MM.1S (cell line): Measurements from ENCODE around the gene DSCAM.

Source experiments
- DNase-seq: peaks from one replicate; pipeline ENCODE4 v3.0.0-alpha.2; 2015
- H2AFZ ChIP-seq: fragments of 300-600 bp; sonication (generic); 2 replicates; pipeline ENCODE4 v1.6.0; 2016; ENCODE audit warnings: antibody characterized with exemption, low read length
- H3F3A ChIP-seq: fragments of 300-600 bp; sonication (generic); 2 replicates; pipeline ENCODE4 v1.6.1; 2016; ENCODE audit warnings: mild to moderate bottlenecking, antibody characterized with exemption, low read length, moderate library complexity, mixed read lengths; ENCODE audit not compliant: insufficient read depth
- H3K27ac ChIP-seq: fragments of 300-600 bp; sonication (generic); 2 replicates; pipeline ENCODE4 v1.5.1; 2016; ENCODE audit warnings: mild to moderate bottlenecking, low read length
- H3K27me3 ChIP-seq: fragments of 300-600 bp; sonication (generic); replicated peaks from 2 replicates; pipeline ENCODE4 v1.6.0; 2016; ENCODE audit warnings: low read length; ENCODE audit not compliant: insufficient read depth
- H3K36me3 ChIP-seq: fragments of 300-600 bp; sonication (generic); replicated peaks from 2 replicates; pipeline ENCODE4 v1.6.1; 2016; ENCODE audit warnings: mild to moderate bottlenecking, low read length, mixed read lengths; ENCODE audit not compliant: insufficient read depth
- H3K4me1 ChIP-seq: fragments of 300-600 bp; sonication (generic); 2 replicates; pipeline ENCODE4 v1.6.1; 2016; ENCODE audit warnings: low read length, mixed read lengths
- H3K4me2 ChIP-seq: fragments of 300-600 bp; sonication (generic); 2 replicates; pipeline ENCODE4 v1.6.0; 2016; ENCODE audit warnings: low read depth, low read length
- H3K4me3 ChIP-seq: fragments of 300-600 bp; sonication (generic); 2 replicates; pipeline ENCODE4 v1.5.1; 2016; ENCODE audit warnings: low read length, mixed read lengths
- H3K79me2 ChIP-seq: fragments of 300-600 bp; sonication (generic); 2 replicates; pipeline ENCODE4 v1.6.1; 2016; ENCODE audit warnings: mixed run types, low read length, mixed read lengths
- H3K9ac ChIP-seq: fragments of 300-600 bp; sonication (generic); 2 replicates; pipeline ENCODE4 v1.6.1; 2016; ENCODE audit warnings: low read length, mixed read lengths
- H3K9me2 ChIP-seq: fragments of 300-600 bp; sonication (generic); replicated peaks from 2 replicates; pipeline ENCODE4 v1.6.1; 2016; ENCODE audit warnings: mild to moderate bottlenecking, low read length, mixed read lengths; ENCODE audit not compliant: insufficient read depth
- H3K9me3 ChIP-seq: fragments of 300-600 bp; sonication (generic); replicated peaks from 2 replicates; pipeline ENCODE4 v1.6.1; 2016; ENCODE audit warnings: mild to moderate bottlenecking, low read length, mixed read lengths; ENCODE audit not compliant: insufficient read depth
- H4K20me1 ChIP-seq: fragments of 300-600 bp; sonication (generic); 2 replicates; pipeline ENCODE4 v1.6.1; 2016; ENCODE audit warnings: mild to moderate bottlenecking, low read length, moderate library complexity, mixed read lengths; ENCODE audit not compliant: insufficient read depth
- CTCF ChIP-seq: fragments of 300-600 bp; sonication (generic); IDR thresholded peaks from 2 replicates; pipeline ENCODE4 v1.5.1; 2016; ENCODE audit warnings: antibody characterized with exemption, low read length, mixed read lengths
- EZH2 ChIP-seq: fragments of 300-600 bp; sonication (generic); optimal IDR thresholded peaks from 2 replicates; pipeline ENCODE3; 2017; ENCODE audit warnings: low read depth, mild to moderate bottlenecking, antibody characterized with exemption, low read length, mixed read lengths
- EZH2phosphoT487 ChIP-seq: fragments of 300-600 bp; sonication (generic); IDR thresholded peaks from 2 replicates; pipeline ENCODE4 v1.6.1; 2018; ENCODE audit warnings: antibody characterized with exemption, low read length

The DSCAM gene

GRCh38 chr21:40052276-40052675 is 794.7 kb downstream of the DSCAM start:
- no peak for TF ChIP-seq CTCF
- Histone ChIP-seq H3K4me3 (no peak overlapping the region), H3K4me2 (no peak overlapping the region), H3K36me3 (peaks cover 9% of the 10 kb centered on the region; the same call in 1 of the 2 replicates), H3K4me1 (peaks cover 29% of the 10 kb centered on the region), H3K9ac (no peak overlapping the region), H4K20me1 (peaks cover 39% of the 10 kb centered on the region), H3K79me2 (peaks cover 98% of the 10 kb centered on the region), H3K9me3 (no peaks in the 10 kb centered on the region), H3F3A (peaks cover 90% of the 10 kb centered on the region), H3K27me3 (no peaks in the 10 kb centered on the region), H3K27ac (peak overlapping the region; percentile 1; the same call in 1 of the 2 replicates), H3K9me2 (no peaks in the 10 kb centered on the region), H2AFZ (no peak overlapping the region)
- no peak for DNase-seq

- peaks cover 90% of the 10 kb centered on the region for H3F3A ChIP-seq
- DNase-seq: no peak
These were observed 795.2 kb downstream of the DSCAM start for GRCh38 chr21:40051801-40052200.

GRCh38 chr21:40049931-40050290 is 797.0 kb downstream of the DSCAM start:
- H3K9me3 ChIP-seq: no peaks in the 10 kb centered on the region
- no peaks in the 10 kb centered on the region for H3K27me3 ChIP-seq
- no peak overlapping the region for H3K9ac ChIP-seq
- no peak overlapping the region for H2AFZ ChIP-seq
- no peak for DNase-seq
- peaks cover 32% of the 10 kb centered on the region for H3K4me1 ChIP-seq
- peaks cover 98% of the 10 kb centered on the region for H3K79me2 ChIP-seq
- H3K4me2 ChIP-seq: no peak overlapping the region
- TF ChIP-seq EZH2phosphoT487: no peak
- TF ChIP-seq CTCF: no peak
- TF ChIP-seq EZH2: no peak
- peaks cover 50% of the 10 kb centered on the region for H4K20me1 ChIP-seq
- H3K4me3 ChIP-seq: no peak overlapping the region
- peaks cover 14% of the 10 kb centered on the region; the same call in 1 of the 2 replicates for H3K36me3 ChIP-seq
- no peak overlapping the region for H3K27ac ChIP-seq
- peaks cover 89% of the 10 kb centered on the region for H3F3A ChIP-seq
- no peaks in the 10 kb centered on the region for H3K9me2 ChIP-seq

More at GRCh38 chr21:40051801-40052200, 795.2 kb downstream of the DSCAM start:
- Histone ChIP-seq H3K36me3 (peaks cover 9% of the 10 kb centered on the region; the same call in 1 of the 2 replicates), H3K9me3 (no peaks in the 10 kb centered on the region), H3K9ac (no peak overlapping the region), H3K79me2 (peaks cover 98% of the 10 kb centered on the region), H3K4me1 (peaks cover 31% of the 10 kb centered on the region), H4K20me1 (peaks cover 43% of the 10 kb centered on the region), H3K4me3 (no peak overlapping the region), H3K27me3 (no peaks in the 10 kb centered on the region), H3K9me2 (no peaks in the 10 kb centered on the region), H3K27ac (no peak overlapping the region), H2AFZ (no peak overlapping the region), H3K4me2 (no peak overlapping the region)
- no peak for TF ChIP-seq CTCF
- TF ChIP-seq EZH2: no peak
- TF ChIP-seq EZH2phosphoT487: no peak
